GM04503 (cell line): ENCODE data around the gene CTNNBIP1.
"Not testable (repeated sequence)": the region's sequence is repeated elsewhere in the genome, so short reads cannot be mapped to it uniquely, and the experiment has no call there.

Experiments used
- DNase-seq: peaks from one replicate; pipeline ENCODE4 v3.0.0-alpha.2; 2012; ENCODE audit warnings: low read depth

CTNNBIP1 gene

DNA sequence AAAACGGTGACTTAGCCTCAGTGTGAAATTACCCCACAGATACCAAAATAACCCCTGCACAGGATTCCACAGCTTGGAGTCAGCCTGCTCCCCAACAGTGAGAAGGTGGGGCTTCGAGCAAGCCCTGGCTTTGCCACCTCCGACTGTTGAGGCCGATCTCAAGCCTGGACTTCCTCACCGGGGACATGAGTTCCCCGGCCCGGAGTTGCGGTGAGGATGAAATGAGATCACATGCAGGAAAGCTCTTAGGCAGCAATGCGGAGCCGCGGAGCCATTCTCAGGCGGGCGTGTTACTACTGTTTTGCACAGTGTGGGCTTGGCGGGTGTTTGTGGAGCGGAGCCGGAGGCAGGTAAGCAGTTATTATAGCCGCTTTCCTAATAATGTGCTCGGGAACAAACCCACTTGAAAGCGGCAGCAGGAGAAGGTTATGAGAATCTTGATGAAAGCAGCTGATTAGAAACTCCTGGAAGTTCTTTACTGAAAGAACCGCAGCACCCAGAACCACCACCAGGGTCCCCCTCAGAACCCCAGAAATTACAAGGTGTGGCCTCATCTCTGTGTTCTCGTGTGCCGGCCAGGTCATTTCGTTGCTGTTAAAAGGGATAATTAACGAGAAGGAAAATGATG lies 82.4 kb downstream of the CTNNBIP1 start:
- DNase-seq = no peak

DNA sequence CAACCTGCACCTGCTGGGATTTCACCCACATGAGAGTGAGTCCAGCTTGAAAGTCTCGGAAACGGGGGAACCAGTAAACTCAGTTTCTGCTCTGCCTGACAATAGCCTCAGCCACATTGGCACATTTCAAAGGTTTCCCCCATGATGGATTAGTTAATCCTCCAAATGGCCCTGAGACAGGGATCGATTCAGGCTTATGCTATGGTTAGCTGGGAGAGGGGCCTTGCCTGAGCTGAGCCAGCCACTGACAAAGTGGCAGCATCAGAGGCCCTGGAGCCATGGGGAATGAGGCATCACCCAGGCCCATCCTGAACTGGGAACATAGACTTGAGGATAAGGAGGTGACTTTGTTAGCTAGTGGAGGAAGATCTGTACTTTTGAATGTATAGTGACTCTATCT lies 83.5 kb downstream of the CTNNBIP1 start:
- DNase-seq = no peak

DNA sequence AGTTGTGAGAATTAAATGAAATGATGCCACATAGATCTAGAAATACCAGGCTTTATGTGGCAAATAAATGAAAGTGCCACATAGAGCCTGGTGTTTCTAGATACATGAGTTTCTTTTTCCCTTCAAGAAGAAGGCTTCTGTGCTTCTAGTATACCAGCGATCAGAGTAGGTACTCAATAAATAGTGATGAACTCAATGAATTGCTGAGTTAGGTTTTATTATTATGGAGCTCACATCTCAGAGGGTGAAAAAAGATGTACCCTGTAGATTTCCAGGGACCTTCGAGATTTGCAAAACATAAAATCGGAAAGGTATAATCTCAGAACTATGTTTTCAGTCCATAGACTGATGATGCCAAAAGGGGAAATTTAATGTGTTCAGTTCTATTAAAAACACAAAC lies 84.0 kb downstream of the CTNNBIP1 start:
- no peak for DNase-seq

DNA sequence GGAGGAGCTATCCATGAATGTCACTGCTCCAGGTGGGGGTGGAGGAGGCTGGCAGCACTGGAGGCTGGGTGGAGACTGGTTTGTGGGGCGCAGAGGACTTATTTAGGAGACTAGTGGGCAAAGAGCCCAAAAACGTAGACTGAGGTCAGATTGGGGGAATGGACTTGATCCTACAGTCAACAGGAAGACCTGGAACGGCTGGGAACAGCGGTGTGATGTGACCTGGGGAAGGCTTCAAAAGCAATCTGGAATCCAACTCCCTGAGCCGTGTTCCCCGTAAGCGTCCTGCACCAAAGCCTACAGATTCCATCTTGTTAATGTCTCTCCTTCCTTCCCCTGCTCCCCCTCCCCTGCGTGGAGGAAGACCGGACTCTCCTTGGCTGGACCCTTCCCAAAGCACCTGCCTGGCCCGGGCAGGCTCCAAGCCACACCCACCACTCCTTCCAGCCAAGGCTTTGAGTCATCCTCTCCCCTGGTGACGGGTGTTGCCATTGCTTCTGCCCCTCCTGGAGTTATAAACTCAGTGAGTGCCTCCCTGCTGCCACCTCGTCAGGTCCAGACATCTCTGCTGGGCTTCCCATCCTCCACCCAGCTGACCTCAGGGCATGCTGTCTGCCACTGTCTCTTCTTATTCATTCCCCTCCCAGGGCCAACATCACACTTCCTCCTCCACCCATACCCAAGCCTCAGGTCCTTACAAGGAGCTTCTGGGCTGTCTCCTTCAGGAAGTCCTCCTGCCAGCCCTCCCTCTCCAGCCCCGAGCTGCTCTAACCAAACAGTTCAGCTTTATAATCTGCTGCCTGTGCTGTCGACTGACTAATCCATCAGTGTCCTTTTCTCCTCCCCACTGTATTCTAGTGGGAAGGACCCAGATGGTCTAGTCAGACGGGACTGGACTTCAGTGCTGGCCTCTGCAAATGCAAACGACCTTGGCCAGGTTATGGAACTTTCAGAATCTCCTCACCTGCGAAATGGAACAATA lies 84.7 kb downstream of the CTNNBIP1 start:
- no peak for DNase-seq

DNA sequence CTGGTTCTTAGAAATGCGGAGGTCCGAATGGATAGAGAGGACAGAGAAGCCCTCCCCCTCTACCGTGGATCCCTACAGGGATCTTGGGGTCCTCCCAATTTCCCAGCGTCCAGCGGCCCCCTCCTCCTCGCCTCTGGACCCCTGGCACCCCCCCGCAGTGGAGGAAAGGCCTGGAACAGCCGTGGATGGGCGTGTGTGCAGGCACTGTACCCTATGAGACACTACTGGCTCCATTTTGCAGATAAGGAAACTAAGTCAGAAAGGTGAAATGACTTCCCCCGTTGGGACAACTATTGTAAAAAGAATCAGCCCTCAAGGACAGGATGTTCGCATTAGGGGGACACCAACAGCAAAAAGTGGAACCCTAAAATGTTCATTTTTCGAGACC lies 85.4 kb downstream of the CTNNBIP1 start:
- DNase-seq = no peak

DNA sequence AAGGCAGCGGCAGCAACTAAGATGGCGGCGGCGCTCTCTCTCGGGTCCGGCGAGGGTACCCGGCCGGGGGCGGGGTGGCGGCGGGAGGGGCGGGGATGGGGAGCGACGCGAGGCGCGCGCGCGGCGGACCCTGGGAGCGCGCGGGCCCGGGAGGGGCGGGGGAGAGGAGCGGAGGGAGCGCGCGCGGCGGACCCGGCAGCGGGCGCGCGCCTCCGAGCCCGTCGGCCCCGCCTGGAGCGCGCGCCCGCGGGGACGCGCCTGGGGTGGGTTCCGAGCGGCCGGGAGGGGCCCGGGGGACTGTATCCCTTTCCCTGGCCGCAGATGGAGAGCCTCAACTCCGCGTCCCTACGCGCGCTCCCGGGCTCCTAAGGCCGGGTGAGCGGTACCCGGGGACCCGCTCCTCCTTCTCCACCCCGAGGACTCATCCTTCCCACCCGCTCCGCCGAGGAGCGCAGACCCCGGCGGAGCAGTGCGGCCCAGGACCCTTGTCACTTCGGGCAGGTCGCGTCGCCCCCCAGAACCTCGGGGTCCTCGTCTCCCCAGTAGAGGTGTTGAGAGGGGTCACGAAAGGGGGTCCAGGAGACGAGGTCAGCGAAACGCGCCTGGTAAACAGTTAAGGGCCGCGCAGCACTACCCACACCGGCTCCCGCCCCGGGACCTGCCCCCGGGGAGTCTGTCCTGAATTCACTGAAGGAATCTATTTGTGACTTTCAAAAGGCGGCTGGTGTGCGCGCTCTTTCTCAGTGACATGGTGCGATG lies 85.9 kb downstream of the CTNNBIP1 start, which contains the start of gene CLSTN1:
CLSTN1 (minus strand) TSS at position 23 of the 759 bp plus-strand sequence. CDS start 232 bp downstream, outside the sequence.
- DNase-seq = no peak

DNA sequence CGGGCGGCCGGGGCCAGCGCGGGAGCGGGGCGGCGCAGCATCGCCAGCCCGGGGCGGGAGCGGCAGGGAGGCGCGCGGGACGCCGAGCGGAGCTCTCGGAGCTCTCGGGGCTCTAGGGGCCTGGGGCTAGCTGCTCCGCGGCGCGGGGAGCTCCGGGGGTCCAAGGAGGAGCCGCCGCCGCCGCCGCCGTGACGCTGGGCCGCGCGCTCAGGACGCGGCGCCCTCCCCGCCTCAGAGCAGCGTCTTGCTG lies 86.5 kb downstream of the CTNNBIP1 start:
- no peak for DNase-seq

DNA sequence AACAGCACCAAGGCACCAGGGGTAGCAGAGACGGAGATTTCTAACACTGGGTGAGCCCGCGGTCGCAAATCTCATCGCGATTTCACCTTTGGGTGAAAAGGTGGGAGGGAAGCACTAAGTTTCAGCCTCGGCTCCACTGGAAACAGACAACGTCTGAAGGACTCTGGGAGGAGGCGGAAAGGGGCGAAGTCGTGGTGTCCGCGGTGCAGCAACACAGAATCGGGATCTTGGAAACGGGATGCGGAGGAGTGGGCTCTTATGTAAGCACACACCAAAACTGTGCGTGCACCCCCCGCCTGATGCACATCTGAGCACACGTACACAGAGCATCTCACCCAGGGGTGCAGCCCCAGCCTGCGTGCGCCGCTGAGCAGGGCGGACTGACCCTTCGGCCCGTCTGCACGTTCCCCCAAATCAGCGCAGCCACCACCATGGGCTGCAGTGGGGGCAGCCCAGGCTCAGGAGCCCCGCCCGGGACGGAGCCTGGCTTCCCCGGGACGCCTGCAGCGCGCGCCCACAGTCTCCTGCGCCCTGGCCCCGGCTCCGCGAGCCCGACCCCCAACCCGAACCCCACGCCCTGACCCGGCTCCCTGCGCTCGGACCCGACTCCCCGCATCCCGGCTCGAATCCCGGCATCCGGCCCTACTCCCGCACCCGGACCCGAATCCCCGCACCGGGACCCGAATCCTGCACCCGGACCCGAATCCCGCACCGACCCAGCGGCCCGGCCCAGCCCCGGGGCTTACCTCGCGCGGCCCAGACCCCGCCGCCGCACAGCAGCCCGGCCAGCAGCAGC lies 87.0 kb downstream of the CTNNBIP1 start:
- no peak for DNase-seq

DNA sequence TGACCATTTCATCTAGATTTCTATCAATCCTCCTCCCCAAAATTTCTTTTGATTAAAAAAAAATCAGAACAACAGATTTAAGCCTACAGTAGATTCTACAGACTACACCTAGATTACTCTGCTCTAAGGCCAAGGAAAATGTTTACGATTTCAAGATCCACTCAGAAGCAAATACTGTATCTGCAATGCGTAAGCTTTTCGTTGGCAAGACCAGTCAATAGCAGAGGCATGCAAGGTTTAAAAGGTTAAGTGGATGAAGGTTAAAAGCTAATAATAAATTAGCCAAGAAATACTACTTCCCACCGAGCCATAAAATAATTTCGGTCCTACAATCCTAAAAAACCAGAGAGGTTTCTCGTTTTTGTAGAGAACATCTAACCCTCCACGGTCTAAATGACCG lies 87.6 kb downstream of the CTNNBIP1 start:
- DNase-seq = no peak

DNA sequence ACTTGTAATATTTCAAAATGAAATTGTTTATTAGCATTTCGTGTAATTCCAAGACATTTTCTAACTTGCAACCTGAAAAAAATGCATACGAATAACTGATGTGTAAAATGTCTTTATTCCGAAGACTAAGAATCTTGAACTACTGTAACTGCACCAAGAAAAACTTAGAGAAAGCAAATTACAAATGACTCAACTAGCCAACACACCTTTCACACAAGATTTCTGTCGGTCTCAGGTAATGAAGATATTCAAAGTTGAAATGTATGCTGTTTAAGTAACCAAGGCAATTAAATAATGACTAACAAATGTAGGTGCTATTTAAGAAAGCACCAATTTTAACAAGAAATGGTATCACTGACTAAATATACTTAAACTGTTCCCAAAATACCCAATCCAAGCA lies 88.4 kb downstream of the CTNNBIP1 start:
- DNase-seq = no peak

DNA sequence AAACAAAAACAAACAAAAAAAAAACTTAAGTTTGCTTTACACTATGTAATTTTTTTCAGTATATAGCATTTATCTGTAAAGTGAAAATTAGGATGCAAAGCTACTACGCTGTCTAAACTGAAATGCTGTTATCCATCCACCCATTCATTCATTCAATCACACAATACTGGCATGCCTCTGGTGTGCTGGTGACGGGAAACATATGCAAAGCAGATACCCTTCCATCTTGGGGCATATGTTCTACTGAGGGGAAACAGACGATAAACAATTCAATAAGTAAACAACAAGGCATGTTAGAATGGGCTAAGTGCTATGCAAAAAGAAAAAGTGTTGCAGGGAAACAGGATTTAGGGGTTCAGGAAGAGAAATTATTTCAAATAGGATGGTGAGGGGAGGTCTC lies 89.5 kb downstream of the CTNNBIP1 start:
- DNase-seq = no peak

DNA sequence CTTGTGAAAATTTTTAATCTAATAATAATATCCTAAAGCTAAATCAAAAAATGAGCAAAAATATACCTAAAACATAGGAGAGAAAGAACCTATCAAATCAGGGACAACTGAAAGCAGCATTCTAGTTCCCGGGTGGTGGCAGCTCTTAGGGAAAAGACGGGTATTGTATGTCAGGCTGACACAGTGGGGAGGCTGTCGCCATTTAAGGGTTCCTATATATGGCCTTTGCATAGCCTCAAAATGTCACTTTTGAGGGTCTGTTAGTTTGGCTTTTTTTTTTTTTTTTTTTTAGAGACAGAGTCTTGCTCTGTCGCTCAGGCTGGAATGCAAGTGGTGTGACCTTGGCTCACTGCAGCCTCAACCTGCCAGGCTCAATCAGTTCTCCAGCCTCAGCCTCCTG lies 92.3 kb downstream of the CTNNBIP1 start:
- DNase-seq = no peak

DNA sequence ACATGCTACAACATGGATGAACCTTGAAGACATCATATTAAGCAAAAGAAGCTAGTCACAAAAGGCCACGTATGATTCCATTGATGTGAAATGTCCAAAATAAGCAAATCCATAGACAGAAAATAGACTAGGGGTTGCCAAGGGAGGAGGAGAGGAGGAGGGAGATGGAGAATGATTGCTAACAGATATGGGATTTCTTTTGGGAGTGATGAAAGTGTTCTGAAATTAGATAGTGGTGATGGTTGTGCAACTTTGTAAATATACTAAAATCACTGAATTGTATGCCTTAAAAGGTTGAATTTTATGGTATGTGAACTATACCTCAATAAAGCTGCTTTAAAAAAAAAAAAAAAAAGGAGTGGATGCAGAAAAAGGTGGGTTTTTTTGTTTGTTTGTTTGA lies 93.9 kb downstream of the CTNNBIP1 start:
- no peak for DNase-seq

DNA sequence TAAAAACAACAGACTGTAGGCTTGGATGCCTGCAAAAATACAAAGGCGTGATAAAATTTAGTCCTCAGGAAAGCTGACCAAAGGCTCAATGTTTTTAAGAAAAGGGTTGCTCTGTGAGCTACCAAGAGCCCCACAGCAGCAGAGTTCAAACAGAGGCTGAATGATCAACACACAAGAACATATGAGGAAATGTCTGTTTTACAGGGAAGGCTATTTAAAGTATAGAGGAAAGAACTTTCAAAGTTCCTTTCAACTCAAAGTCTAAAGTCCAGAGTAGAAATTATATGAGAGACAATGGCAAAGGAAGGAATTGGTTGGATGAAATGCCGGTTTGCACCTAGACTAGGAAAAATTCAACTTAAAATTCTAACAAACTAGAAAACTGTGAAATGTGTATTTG lies 94.9 kb downstream of the CTNNBIP1 start:
- DNase-seq = no peak

DNA sequence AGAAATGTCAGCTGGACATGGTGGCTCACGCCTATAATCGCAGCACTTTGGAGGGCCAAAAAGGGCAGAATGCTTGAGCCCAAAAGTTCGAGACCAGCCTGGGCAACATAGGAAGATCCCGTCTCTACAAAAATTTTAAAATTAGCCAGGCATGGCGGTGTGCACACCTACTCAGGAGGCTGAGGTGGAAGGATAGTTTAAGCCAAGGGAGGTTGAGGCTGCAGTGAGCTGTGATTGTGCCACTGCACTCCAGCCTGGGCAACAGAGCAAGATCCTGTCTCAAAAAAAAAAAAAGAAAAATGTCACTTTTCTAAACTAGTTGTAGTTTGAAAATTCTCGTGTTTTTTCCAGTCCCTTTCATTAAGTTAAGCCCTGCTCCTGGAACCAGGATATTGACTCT lies 95.5 kb downstream of the CTNNBIP1 start:
- DNase-seq = no peak

DNA sequence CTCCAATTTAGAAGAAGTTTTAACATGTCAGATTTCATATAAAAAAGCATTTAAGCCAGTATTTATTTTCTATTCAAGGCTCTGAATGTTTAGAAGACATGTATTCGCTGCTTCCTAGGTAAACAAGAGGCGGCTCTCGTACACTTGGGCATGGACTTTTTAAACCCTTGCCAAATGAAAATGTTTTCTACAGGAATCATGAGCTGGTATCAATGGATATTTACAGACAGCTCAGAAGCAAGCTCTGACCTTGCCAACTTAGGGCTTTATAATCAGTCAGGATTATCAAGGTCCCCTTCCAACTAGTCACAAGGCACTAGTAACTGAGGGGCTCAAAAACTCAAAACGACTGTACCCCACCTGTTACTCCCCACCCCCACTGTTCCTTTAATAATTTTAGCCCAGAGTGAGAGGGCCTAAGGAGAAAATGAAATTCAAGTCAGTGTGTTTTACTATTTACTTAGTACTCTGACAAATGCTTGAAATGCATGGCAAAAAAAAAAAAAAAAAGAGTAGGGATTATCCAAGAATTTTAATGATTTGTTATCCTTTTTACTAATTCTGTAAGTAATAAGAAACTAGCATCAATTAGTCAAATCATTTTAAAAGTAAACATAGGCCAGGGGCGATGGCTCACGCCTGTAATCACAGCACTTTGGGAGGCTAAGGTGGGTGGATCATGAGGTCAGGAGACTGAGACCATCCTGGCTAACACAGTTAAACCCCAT lies 98.7 kb downstream of the CTNNBIP1 start:
- no peak for DNase-seq

DNA sequence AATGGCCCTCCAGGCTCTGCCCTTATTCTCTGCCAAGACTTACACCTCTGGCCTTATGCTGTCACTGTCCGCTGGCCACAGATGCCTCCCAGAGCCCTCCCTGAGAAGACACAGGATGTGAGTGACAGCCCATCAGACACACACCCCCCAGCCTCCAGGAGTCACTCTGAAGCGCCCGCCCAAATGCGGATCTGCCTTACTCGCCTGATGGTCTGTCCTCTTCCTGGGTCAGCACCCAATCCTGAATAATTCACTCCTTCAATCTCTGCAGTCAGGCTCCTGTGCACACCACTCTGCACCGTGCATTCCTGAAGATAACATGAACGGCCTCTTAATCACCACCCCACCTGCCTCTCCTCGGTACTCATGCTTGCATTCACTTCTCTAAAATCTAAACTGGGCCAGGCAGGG lies 101.0 kb downstream of the CTNNBIP1 start:
- no peak for DNase-seq

DNA sequence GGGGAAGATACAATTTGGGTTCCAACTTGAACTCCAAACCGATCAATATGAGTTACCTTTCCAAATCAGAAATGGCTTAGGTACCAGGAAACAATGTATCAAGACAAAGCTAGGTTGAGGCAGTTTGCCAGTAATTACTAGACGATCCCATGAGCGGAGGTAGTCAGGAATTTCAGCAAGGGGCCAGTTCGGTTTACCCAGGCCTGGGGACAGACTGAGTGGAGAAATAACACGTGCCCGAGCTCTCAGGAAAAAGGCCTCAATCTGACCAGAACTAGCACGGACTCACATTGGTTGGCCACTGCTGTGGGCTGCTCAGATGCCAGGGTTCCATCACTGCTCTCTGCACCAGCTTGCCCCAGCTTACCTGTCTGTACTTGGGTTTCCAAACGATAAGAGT lies 101.6 kb downstream of the CTNNBIP1 start:
- DNase-seq = no peak

DNA sequence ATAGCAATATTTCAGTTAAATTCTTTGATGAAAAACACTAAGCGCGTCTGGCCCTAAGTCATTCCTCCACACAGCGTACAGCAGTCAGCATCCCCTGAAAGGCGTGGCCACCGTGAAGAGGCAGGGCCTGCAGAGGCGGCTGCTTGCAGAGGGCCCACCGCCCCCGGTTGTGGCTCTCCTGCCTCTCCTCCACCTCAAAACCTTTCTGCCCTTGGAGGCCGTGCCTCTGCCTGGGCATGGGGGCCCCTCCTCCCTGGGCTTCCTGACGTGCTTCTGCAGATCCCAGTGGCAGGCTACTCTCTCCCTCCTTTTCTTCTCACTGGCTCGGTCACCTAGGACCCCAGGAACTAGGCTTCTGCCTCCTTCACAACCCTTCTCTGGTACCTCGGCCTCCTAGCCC lies 102.5 kb downstream of the CTNNBIP1 start:
- DNase-seq = no peak

DNA sequence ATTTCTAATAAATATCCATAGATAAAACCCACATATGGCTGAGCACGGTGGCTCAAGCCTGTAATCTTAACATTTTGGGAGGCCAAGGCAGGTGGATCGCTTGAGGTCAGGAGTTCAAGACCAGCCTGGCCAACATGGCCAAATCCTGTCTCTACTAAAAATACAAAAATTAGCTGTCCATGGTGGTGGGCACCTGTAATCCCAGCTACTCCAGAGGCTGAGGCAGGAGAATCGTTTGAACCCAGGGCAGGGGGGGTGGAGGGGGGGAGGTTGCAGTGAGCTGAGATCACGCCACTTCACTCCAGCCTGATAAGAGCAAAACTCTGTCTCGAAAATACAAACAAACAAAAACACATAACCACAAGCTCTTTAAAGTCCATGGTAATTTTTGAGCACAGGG lies 104.1 kb downstream of the CTNNBIP1 start:
- DNase-seq = not testable (repeated sequence)

DNA sequence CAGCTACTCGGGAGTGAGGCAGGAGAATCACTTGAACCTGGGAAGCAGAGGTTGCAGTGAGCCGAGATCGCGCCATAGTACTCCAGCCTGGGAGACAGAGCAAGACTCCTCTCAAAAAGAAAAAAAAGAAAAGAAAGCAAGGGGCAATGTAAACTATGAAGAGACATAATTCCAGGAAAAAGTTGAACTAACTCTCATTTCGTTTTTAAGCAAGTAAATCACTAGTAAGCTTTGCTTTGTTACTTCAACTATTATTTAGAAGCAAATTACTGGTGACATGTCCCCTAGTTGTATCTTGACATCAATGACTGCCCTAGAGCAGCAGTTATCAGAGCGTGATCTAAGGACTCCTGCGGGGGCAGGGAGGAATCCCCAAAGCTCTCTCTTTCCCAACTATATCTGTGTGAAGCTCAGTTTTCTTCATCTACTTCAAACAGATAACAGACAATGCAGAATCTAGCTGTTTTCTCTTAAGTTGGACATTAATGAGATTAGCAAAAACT lies 105.0 kb downstream of the CTNNBIP1 start:
- DNase-seq = no peak
